Esophagus squamous epithelium (tissue), 5 donors: ENCODE data around the gene CDH13. TPM values are rescaled to one million over a fixed set of nuclear protein-coding genes. Genes with fewer than 3 reads are reported as not detected.

Experiments used
- DNase-seq: peaks from one replicate; lab custom pipeline; 2025; lab: John Stamatoyannopoulos, UW
- H3K27ac ChIP-seq, 4 donors: fragments of 200-600 bp; sonication (generic); one replicate each; pipeline ENCODE4 v1.5.1; 2016 to 2019; ENCODE audit warnings: mild to moderate bottlenecking in 1 of 4
- H3K27me3 ChIP-seq, 4 donors: fragments of 200-600 bp; sonication (generic); 1 replicate in 3 of 4; 2 replicates in 1 of 4; pipeline versions ENCODE4 v1.5.1 to v1.6.0; 2017 to 2021; ENCODE audit warnings: antibody characterized with exemption in 1 of 4
- H3K36me3 ChIP-seq, 3 donors: fragments of 200-600 bp; sonication (generic); one replicate each; pipeline ENCODE4 v1.5.1; 2016 to 2019
- H3K4me1 ChIP-seq, 3 donors: fragments of 200-600 bp; sonication (generic); one replicate each; pipeline ENCODE4 v1.5.1; 2017 to 2019
- H3K4me3 ChIP-seq, 4 donors: fragments of 200-600 bp; sonication (generic); 1 replicate in 3 of 4; 2 replicates in 1 of 4; pipeline ENCODE4 v1.5.1; 2016 to 2019; ENCODE audit warnings: mild to moderate bottlenecking in 2 of 4, moderate library complexity in 1 of 4
- H3K9me3 ChIP-seq, 3 donors: fragments of 200-600 bp; sonication (generic); one replicate each; pipeline ENCODE4 v1.5.1; 2016 to 2019
- CTCF ChIP-seq, 6 experiments: fragments of 450-650 bp in 4 of 6; fragments of 200-600 bp in 2 of 6; sonication (generic) in 2 of 6; IDR thresholded peaks; one replicate each; pipeline ENCODE4 v1.5.1; 2016 to 2019; ENCODE audit warnings: antibody characterized with exemption in 6 of 6, mild to moderate bottlenecking in 4 of 6, moderate library complexity in 4 of 6
- POLR2A ChIP-seq, 4 donors: fragments of 450-650 bp; IDR thresholded peaks; one replicate each; pipeline ENCODE4 v1.6.1; 2017; ENCODE audit warnings: antibody characterized with exemption in 4 of 4, mild to moderate bottlenecking in 4 of 4, moderate library complexity in 3 of 4
- whole genome bisulfite sequencing, 2 donors: methylation state at CpG; one replicate each; pipeline ENCODE4 v1.1.5; 2018; 5-methylcytosine and 5-hydroxymethylcytosine counted together
- intact Hi-C: fragments of 100-400 bp; cut with DNase I; formaldehyde crosslinking; loops from one replicate; pipeline ENCODE4 v1.15.0; 2022
- total RNA-seq, 4 donors: library from RNA; depleted of rRNA; stranded (reverse); fragments of >200 nt; gene quantifications; one replicate each; pipeline ENCODE4 v1.1.0, GENCODE V29; 2016
- donor health status: DM: yes; HTN: yes; CAD: no.

CDH13 gene
- total RNA-seq, 4 donors from 2014 or later: 6.9 to 31.9 (median 21.1) TPM

DNA sequence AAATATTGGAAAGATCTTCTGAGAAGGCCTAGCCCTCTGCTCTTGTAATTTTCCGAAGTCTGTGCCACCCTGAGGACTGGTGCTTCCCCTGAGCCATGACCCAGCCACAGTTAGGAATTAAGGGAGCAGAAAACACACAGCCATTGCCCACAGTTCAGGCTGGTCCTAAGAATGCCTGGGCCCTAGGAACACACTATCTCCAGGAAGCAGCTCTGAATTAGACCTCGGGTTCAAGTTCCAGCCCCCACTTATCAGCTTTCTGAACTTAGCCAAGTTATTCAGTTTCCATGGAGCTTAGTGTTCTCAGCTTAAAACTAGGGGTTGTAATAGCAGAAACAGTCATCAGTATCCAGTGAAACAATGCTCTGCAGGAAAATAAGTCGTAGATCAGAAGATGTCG, 56.0 kb downstream of the CDH13 start:
- intact Hi-C loops: no loop called here
- TF ChIP-seq POLR2A (IDR thresholded peaks at IDR 0.05) (no peak), CTCF (IDR thresholded peaks at IDR 0.05) (no peak)

GRCh38 chr16:82684256-82684655, 57.5 kb downstream of the CDH13 start:
- intact Hi-C loops: no loop called here
- Histone ChIP-seq H3K27me3 (no peaks in the 10 kb centered on the region), H3K36me3 (no peaks in the 10 kb centered on the region), H3K27ac (no peak overlapping the region), H3K4me1 (no peaks in the 10 kb centered on the region), H3K4me3 (no peak overlapping the region), H3K9me3 (no peaks in the 10 kb centered on the region)
- TF ChIP-seq CTCF (IDR thresholded peaks at IDR 0.05): no peak
- TF ChIP-seq POLR2A (IDR thresholded peaks at IDR 0.05): no peak
- WGBS, 2 donors: 83 to 100% methylated on average over 2 of the region's 2 CpGs
- DNase-seq: no peak

More for the DNA sequence above, 56.0 kb downstream of the CDH13 start:
- no peaks in the 10 kb centered on the region for H3K9me3 ChIP-seq
- no peak overlapping the region for H3K27ac ChIP-seq
- no peaks in the 10 kb centered on the region for H3K4me1 ChIP-seq
- WGBS, 2 donors: 80 to 82% methylated on average over 3 to 4 of the region's 4 CpGs
- no peaks in the 10 kb centered on the region for H3K27me3 ChIP-seq
- H3K4me3 ChIP-seq: no peak overlapping the region
- DNase-seq: no peak
- no peaks in the 10 kb centered on the region for H3K36me3 ChIP-seq

- Histone ChIP-seq H3K9me3 (no peaks in the 10 kb centered on the region), H3K4me3 (no peak overlapping the region), H3K4me1 (no peaks in the 10 kb centered on the region), H3K27me3 (no peaks in the 10 kb centered on the region), H3K36me3 (no peaks in the 10 kb centered on the region), H3K27ac (no peak overlapping the region)
- TF ChIP-seq CTCF (IDR thresholded peaks at IDR 0.05): no peak
- no peak for TF ChIP-seq POLR2A (IDR thresholded peaks at IDR 0.05)
- intact Hi-C loops: no loop called here
- 84 to 92% methylated on average over 4 of the region's 4 CpGs for WGBS, 2 donors
- DNase-seq: no peak
Measured at GRCh38 chr16:82685526-82685925, 58.8 kb downstream of the CDH13 start.

- no peak for DNase-seq
- no peak overlapping the region for H3K4me3 ChIP-seq
- intact Hi-C loops: no loop called here
- H3K27ac ChIP-seq: no peak overlapping the region
- no peaks in the 10 kb centered on the region for H3K36me3 ChIP-seq
- H3K9me3 ChIP-seq: no peaks in the 10 kb centered on the region
- H3K4me1 ChIP-seq: peaks cover under 1 to 8% (median 3%) of the 10 kb centered on the region in 3 donors
- TF ChIP-seq POLR2A (IDR thresholded peaks at IDR 0.05): no peak
- TF ChIP-seq CTCF (IDR thresholded peaks at IDR 0.05): no peak
- no peaks in the 10 kb centered on the region for H3K27me3 ChIP-seq
Measured at GRCh38 chr16:82694239-82694874, 67.6 kb downstream of the CDH13 start.

GRCh38 chr16:82695806-82696205, 69.0 kb downstream of the CDH13 start:
- Histone ChIP-seq H3K27me3 (no peaks in the 10 kb centered on the region), H3K4me1 (peaks cover 3 to 21% (median 7%) of the 10 kb centered on the region in 3 donors), H3K9me3 (no peaks in the 10 kb centered on the region), H3K27ac (no peak overlapping the region), H3K36me3 (no peaks in the 10 kb centered on the region), H3K4me3 (no peak overlapping the region)
- TF ChIP-seq POLR2A (IDR thresholded peaks at IDR 0.05) (no peak), CTCF (IDR thresholded peaks at IDR 0.05) (no peak)
- intact Hi-C loops: no loop called here
- 21 to 26% methylated on average over 1 of the region's 1 CpG for WGBS, 2 donors
- DNase-seq: no peak
